HUES6 (cell line): ENCODE data around the gene SORCS1.

Experiments used
- H3K27ac ChIP-seq: 2 replicates; pipeline ENCODE4 v1.7.0; 2013; ENCODE audit warnings: low read depth, mild to moderate bottlenecking, low read length, inconsistent platforms
- H3K27me3 ChIP-seq: 2 replicates; pipeline ENCODE4 v1.6.1; 2013; ENCODE audit warnings: low read length; ENCODE audit not compliant: control insufficient read depth, insufficient read depth
- H3K36me3 ChIP-seq: 2 replicates; pipeline ENCODE4 v1.6.1; 2013; ENCODE audit warnings: low read length; ENCODE audit not compliant: control insufficient read depth, insufficient read depth
- H3K4me1 ChIP-seq: 2 replicates; pipeline ENCODE4 v1.6.1; 2013; ENCODE audit warnings: low read length; ENCODE audit not compliant: control insufficient read depth, insufficient read depth
- H3K4me3 ChIP-seq: 2 replicates; pipeline ENCODE4 v1.5.1; 2013; ENCODE audit warnings: low read depth, low read length
- H3K9ac ChIP-seq: one replicate; pipeline ENCODE4 v1.6.1; 2013; ENCODE audit warnings: mild to moderate bottlenecking, low read length
- H3K9me3 ChIP-seq: 2 replicates; pipeline ENCODE4 v1.6.1; 2013; ENCODE audit warnings: low read depth, low read length; ENCODE audit not compliant: control insufficient read depth, insufficient read depth

SORCS1 gene

DNA sequence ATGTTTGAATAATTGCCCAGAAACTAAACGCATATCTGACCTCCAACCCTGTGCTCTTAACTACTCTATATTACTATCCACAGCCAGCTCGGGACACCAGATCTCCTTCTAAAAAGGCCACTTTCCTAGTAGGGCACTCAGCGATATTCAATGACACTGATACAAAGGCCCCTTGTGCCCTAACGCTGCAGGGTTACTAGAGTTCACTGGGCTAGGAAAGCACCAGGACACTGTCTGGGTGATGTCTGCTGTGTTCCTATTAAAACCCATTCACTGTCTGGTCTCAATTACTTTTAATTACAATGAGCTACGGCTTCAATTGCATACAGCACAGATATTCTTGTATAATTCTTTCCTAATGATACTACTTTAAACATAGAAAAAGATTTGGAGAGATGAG, 91.7 kb downstream of the SORCS1 start:
- Histone ChIP-seq H3K27me3 (no peaks in the 10 kb centered on the region), H3K4me3 (no peak overlapping the region)

DNA sequence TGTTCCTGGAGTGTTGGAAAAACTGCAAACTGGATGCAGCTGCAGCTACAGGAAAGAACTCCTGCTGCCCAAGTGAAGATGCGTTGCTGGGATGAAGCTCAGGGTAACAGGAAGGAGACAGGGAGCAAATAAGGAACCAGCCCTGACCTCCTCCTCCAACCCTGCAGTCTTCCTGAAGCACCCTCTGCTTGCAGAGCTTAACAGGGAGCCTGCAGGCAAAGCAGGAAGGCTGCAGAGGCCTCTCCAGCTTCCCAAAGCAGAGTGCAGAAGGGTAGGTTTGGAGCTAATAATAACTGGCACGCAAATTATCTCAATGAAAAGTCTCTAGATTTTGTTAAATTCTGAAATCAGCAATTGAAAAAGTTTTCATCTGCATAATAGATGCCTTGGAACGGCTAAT, 92.5 kb downstream of the SORCS1 start:
- no peak overlapping the region for H3K27ac ChIP-seq
- H3K36me3 ChIP-seq = no peaks in the 10 kb centered on the region
- H3K9ac ChIP-seq = no peak overlapping the region
- H3K4me1 ChIP-seq = 0 out of 2 replicates have a peak, but pooled peaks cover 5% of the 10 kb centered on the region
- H3K27me3 ChIP-seq = no peaks in the 10 kb centered on the region
- no peak overlapping the region for H3K4me3 ChIP-seq
- H3K9me3 ChIP-seq = no peaks in the 10 kb centered on the region

More for the DNA sequence above, 91.7 kb downstream of the SORCS1 start:
- Histone ChIP-seq H3K4me1 (0 out of 2 replicates have a peak, but pooled peaks cover 5% of the 10 kb centered on the region), H3K9me3 (no peaks in the 10 kb centered on the region), H3K27ac (no peak overlapping the region), H3K9ac (no peak overlapping the region), H3K36me3 (no peaks in the 10 kb centered on the region)

DNA sequence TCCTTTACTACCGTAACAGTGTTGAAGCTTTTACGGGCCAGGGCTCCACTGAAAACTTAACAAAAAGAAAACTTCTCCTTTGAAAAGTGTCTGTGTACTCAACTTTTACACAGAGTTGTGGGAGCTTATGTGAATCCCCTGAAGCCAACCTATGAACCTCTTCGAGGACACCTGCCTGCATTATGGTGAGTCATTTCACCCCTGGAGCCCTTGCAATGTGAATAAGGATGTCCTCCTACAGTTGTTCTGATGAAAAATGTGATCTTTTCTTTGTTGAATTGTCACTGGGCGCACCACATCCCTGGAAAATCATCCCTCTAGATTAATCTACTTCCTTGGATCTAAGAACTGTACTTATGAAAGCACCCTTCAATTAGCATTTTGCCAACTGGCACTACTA, 93.2 kb downstream of the SORCS1 start:
- Histone ChIP-seq H3K4me1 (0 out of 2 replicates have a peak, but pooled peaks cover 5% of the 10 kb centered on the region), H3K27ac (no peak overlapping the region)

DNA sequence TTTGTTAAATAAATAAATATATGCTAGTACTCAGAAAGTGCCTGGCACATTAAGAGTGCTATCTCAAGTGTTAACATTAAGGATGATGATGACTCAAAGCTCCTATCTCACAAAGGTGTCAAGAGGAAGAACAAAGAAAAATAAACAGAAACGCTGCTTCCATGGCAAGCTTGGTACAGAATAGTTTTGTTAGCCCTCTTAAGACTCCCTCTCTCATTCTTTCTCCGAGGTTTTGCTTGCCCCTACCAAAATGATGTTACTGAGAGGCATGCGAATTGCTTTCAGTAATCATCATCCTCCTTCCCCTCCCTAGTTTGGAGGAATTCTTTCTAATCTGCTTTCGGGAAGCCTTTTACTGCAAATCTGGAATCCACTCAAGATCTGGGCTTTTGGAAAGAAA, 96.7 kb downstream of the SORCS1 start:
- Histone ChIP-seq H3K27ac (no peak overlapping the region), H3K27me3 (no peaks in the 10 kb centered on the region), H3K4me3 (no peak overlapping the region), H3K36me3 (no peaks in the 10 kb centered on the region), H3K4me1 (0 out of 2 replicates have a peak, but pooled peaks cover 5% of the 10 kb centered on the region), H3K9ac (no peak overlapping the region), H3K9me3 (no peaks in the 10 kb centered on the region)

More for the DNA sequence above, 93.2 kb downstream of the SORCS1 start:
- Histone ChIP-seq H3K9ac (no peak overlapping the region), H3K4me3 (no peak overlapping the region), H3K27me3 (no peaks in the 10 kb centered on the region), H3K9me3 (no peaks in the 10 kb centered on the region), H3K36me3 (no peaks in the 10 kb centered on the region)

DNA sequence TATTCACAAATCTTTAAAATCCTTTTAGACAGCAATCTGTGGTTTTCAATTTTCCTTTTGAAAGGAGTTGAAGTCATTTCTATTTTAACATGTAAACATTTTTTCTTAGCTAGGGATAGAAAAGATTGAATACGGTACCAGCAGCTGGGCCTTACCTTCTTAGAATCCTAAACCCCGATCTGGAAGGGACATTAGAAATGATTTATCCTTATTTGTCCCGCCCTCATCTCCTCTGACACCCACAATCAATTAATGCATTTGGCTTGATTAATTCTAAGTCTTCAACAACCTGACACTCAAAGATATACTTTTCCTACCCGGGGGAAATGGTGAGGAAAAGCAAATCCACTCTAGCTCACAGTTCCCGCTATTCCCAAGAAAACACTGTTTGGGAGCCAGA, 100.4 kb downstream of the SORCS1 start:
- Histone ChIP-seq H3K9me3 (no peaks in the 10 kb centered on the region), H3K4me3 (no peak overlapping the region), H3K4me1 (no peaks in the 10 kb centered on the region), H3K27ac (no peak overlapping the region), H3K27me3 (no peaks in the 10 kb centered on the region), H3K36me3 (no peaks in the 10 kb centered on the region), H3K9ac (no peak overlapping the region)

GRCh38 chr10:107059872-107060271, 104.6 kb downstream of the SORCS1 start:
- H3K4me3 ChIP-seq = no peak overlapping the region
- H3K36me3 ChIP-seq = no peaks in the 10 kb centered on the region
- no peaks in the 10 kb centered on the region for H3K9me3 ChIP-seq
- no peak overlapping the region for H3K27ac ChIP-seq
- no peak overlapping the region for H3K9ac ChIP-seq
- no peaks in the 10 kb centered on the region for H3K27me3 ChIP-seq
- no peaks in the 10 kb centered on the region; the same call in 1 of the 2 replicates for H3K4me1 ChIP-seq

GRCh38 chr10:107059068-107059804, 105.3 kb downstream of the SORCS1 start:
- H3K9ac ChIP-seq = no peak overlapping the region
- H3K4me3 ChIP-seq = no peak overlapping the region
- H3K36me3 ChIP-seq = no peaks in the 10 kb centered on the region
- H3K9me3 ChIP-seq = no peaks in the 10 kb centered on the region
- no peaks in the 10 kb centered on the region; the same call in 1 of the 2 replicates for H3K4me1 ChIP-seq
- no peak overlapping the region for H3K27ac ChIP-seq
- no peaks in the 10 kb centered on the region for H3K27me3 ChIP-seq

DNA sequence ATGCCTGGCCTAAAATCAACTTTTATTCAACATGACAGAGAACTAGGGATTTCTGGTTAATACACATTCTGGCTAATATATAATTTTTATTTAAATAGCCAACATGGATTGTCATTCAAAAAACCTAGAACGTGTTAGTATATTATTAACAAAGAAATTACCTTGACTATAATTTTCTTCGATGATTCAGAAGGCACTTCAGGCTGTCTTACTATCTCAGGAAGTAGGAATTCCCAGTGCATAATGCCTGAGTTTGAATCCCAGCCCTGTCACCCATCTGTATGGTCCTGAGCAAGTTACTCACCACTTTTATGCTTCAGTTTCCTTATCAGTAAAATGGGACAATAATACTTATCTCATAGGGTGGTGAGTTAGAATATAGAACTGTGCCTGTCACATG, 106.2 kb downstream of the SORCS1 start:
- H3K4me1 ChIP-seq = no peaks in the 10 kb centered on the region; the same call in 1 of the 2 replicates
- H3K9ac ChIP-seq = no peak overlapping the region
- H3K27me3 ChIP-seq = no peaks in the 10 kb centered on the region
- no peaks in the 10 kb centered on the region for H3K36me3 ChIP-seq
- H3K4me3 ChIP-seq = no peak overlapping the region
- H3K9me3 ChIP-seq = no peaks in the 10 kb centered on the region
- no peak overlapping the region for H3K27ac ChIP-seq

GRCh38 chr10:107056182-107056581, 108.3 kb downstream of the SORCS1 start:
- H3K4me1 ChIP-seq = no peaks in the 10 kb centered on the region; the same call in 1 of the 2 replicates
- no peaks in the 10 kb centered on the region for H3K9me3 ChIP-seq
- no peaks in the 10 kb centered on the region for H3K36me3 ChIP-seq
- no peak overlapping the region for H3K27ac ChIP-seq
- no peak overlapping the region for H3K9ac ChIP-seq
- no peaks in the 10 kb centered on the region for H3K27me3 ChIP-seq
- H3K4me3 ChIP-seq = no peak overlapping the region

GRCh38 chr10:107054469-107055156, 109.9 kb downstream of the SORCS1 start:
- Histone ChIP-seq H3K9ac (no peak overlapping the region), H3K4me1 (no peaks in the 10 kb centered on the region; the same call in 1 of the 2 replicates), H3K9me3 (no peaks in the 10 kb centered on the region), H3K4me3 (no peak overlapping the region), H3K27ac (no peak overlapping the region), H3K36me3 (no peaks in the 10 kb centered on the region), H3K27me3 (no peaks in the 10 kb centered on the region)

- Histone ChIP-seq H3K9me3 (no peaks in the 10 kb centered on the region), H3K4me1 (no peaks in the 10 kb centered on the region), H3K36me3 (no peaks in the 10 kb centered on the region), H3K27me3 (no peaks in the 10 kb centered on the region), H3K9ac (no peak overlapping the region), H3K27ac (no peak overlapping the region), H3K4me3 (no peak overlapping the region)
Observed at GRCh38 chr10:107051769-107052168, 112.7 kb downstream of the SORCS1 start.
